ENCODE results near the gene FARS2. TPM values are rescaled to one million over a fixed set of nuclear protein-coding genes. Genes with fewer than 3 reads are reported as not detected.

The FARS2 gene
- total and polyA plus RNA-seq, 2 donors (not counting 3 experiments of a cell fraction or from before 2014, with no cell fraction given): 20.2 to 20.5 TPM

GRCh38 chr6:5422321-5422915 is 161.1 kb downstream of the FARS2 start:
- no peaks in the 10 kb centered on the region for H3K79me2 ChIP-seq (ENCODE audit: control insufficient read depth, insufficient read depth, low read length)
- H3K9me1 ChIP-seq (replicated peaks; ENCODE audit: control insufficient read depth, extremely low read depth, insufficient read depth, low read length): no peaks in the 10 kb centered on the region
- FAIRE-seq (no peak), DNase-seq (ENCODE audit: low read depth, low spot score) (peak; percentile 40)
- H3K9me3 ChIP-seq (replicated peaks; ENCODE audit: control insufficient read depth, insufficient read depth, low read length): no peaks in the 10 kb centered on the region
- ChIA-PET CTCF (interaction anchor here (0.6 to 5.5 kb wide), 22 partner anchors 8 to 1135 kb away, joined by 3 to 74 read pairs (median 4); partner anchors contain the start of gene NRN1), POLR2A (no interaction called here)
- dilution Hi-C loops (cut with MboI; ENCODE audit: extremely low pct_ligation_motif_present, low sequenced_read_pairs) (no loop called here), intact Hi-C loops (cut with micrococcal nuclease) (loop anchor here (1.0 to 5.0 kb wide), 4 partner anchors 344 to 1125 kb away; no protein-coding TSS in a partner anchor)
- TF ChIP-seq GATA2 (IDR thresholded peaks at IDR 0.05; ENCODE audit: insufficient read depth, insufficient read length, low read depth, low read length): no peak
- TF ChIP-seq MYC (IDR thresholded peaks at IDR 0.05; ENCODE audit: low read depth, low read length): no peak
- TF ChIP-seq, protein P1, sequence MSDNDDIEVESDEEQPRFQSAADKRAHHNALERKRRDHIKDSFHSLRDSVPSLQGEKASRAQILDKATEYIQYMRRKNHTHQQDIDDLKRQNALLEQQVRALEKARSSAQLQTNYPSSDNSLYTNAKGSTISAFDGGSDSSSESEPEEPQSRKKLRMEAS (IDR thresholded peaks at IDR 0.05; ENCODE audit: insufficient read depth, insufficient read length): no peak
- no peak for TF ChIP-seq POLR2A (IDR thresholded peaks at IDR 0.05; ENCODE audit: low read depth, low read length)
- TF ChIP-seq FOS (IDR thresholded peaks at IDR 0.05; ENCODE audit: borderline replicate concordance, insufficient read depth, low read length): no peak
- TF ChIP-seq EZH2 (IDR thresholded peaks at IDR 0.05; ENCODE audit: borderline replicate concordance, low read depth, low read length, severe bottlenecking): no peak
- TF ChIP-seq CTCF (IDR thresholded peaks at IDR 0.05; ENCODE audit: extremely low read depth in 1 of 2, insufficient read depth in 1 of 2, low read depth in 1 of 2, low read length in 2 of 2): peak; percentile 40 to 55
- no peak for TF ChIP-seq JUN (IDR thresholded peaks at IDR 0.05; ENCODE audit: borderline replicate concordance, insufficient read depth, insufficient read length, low read depth)
- no peak for TF ChIP-seq POLR2AphosphoS5 (IDR thresholded peaks at IDR 0.05; ENCODE audit: insufficient read depth, low read depth, low read length)
- H3K27ac ChIP-seq (ENCODE audit: insufficient read depth, low read depth, low read length): no peak overlapping the region
- no peaks in the 10 kb centered on the region for H3K27me3 ChIP-seq (ENCODE audit: control insufficient read depth in 2 of 2, insufficient read depth in 2 of 2, low read length in 2 of 2)
- H3K4me2 ChIP-seq (ENCODE audit: insufficient read depth, low read length): no peak overlapping the region
- no peak overlapping the region for H2AFZ ChIP-seq (ENCODE audit: low read depth, low read length)
- H4K20me1 ChIP-seq (replicated peaks; ENCODE audit: control insufficient read depth, extremely low read depth, insufficient read depth, low read length): no peaks in the 10 kb centered on the region
- no peaks in the 10 kb centered on the region for H3K4me1 ChIP-seq (ENCODE audit: control insufficient read depth, extremely low read depth, insufficient read depth, low read length)
- no TSS peak for BruUV-seq (replicated peaks)
- no peak overlapping the region for H3K4me3 ChIP-seq (replicated peaks in 1 of 3; ENCODE audit: insufficient read depth in 1 of 3, low read depth in 1 of 3, low read length in 3 of 3)
- H3K9ac ChIP-seq (replicated peaks; ENCODE audit: extremely low read depth, insufficient read depth, low read length): no peak overlapping the region
- H3K36me3 ChIP-seq (ENCODE audit: control insufficient read depth in 2 of 2, extremely low read depth in 1 of 2, insufficient read depth in 2 of 2, low read length in 2 of 2): no peaks in the 10 kb centered on the region
